HepG2 (cell line): ENCODE results near the gene RPH3AL. TPM values are rescaled to one million over a fixed set of nuclear protein-coding genes. Genes with fewer than 3 reads are reported as not detected.
A peak's percentile ranks its signal among the peaks of the same experiment; 100 is the strongest.

Experiments used
- ARNT ChIP-seq: fragments of 450-650 bp; IDR thresholded peaks from 2 replicates; pipeline ENCODE4 v1.6.1; 2017
- ATF2 ChIP-seq: sonication (generic); formaldehyde crosslinking; IDR thresholded peaks from 2 replicates; pipeline ENCODE4 v1.4.0; 2020; ENCODE audit warnings: missing genetic modification reagents
- BORCS8-MEF2B ChIP-seq: sonication (generic); formaldehyde crosslinking; IDR thresholded peaks from 2 replicates; pipeline ENCODE4 v1.8.0; 2022; ENCODE audit warnings: mild to moderate bottlenecking, missing genetic modification reagents
- CAMTA2 ChIP-seq: sonication (generic); formaldehyde crosslinking; IDR thresholded peaks from 2 replicates; pipeline ENCODE4 v1.4.0; 2020; ENCODE audit warnings: mild to moderate bottlenecking, missing genetic modification reagents, borderline replicate concordance
- CEBPB ChIP-seq: IDR thresholded peaks from 2 replicates; pipeline ENCODE4 v1.6.1; 2011; ENCODE audit warnings: low read depth, low read length, improper control_type of control experiment, borderline replicate concordance
- FOXK1 ChIP-seq: sonication (generic); formaldehyde crosslinking; IDR thresholded peaks from 2 replicates; pipeline ENCODE4 v1.4.0; 2020; ENCODE audit warnings: low read depth, missing genetic modification reagents, borderline replicate concordance
- GATA4 ChIP-seq: sonication (generic); IDR thresholded peaks from 2 replicates; pipeline ENCODE4 v1.6.1; 2016; ENCODE audit warnings: antibody characterized with exemption, low read depth, borderline replicate concordance
- MAF1 ChIP-seq: sonication (generic); formaldehyde crosslinking; IDR thresholded peaks from 2 replicates; pipeline ENCODE4 v1.5.0; 2020; ENCODE audit warnings: missing genetic modification reagents, borderline replicate concordance
- MTF1 ChIP-seq: sonication (generic); formaldehyde crosslinking; IDR thresholded peaks from 2 replicates; pipeline ENCODE4 v1.5.0; 2020; ENCODE audit warnings: missing genetic modification reagents
- SNRNP70 ChIP-seq: fragments of 200-400 bp; formaldehyde crosslinking; IDR thresholded peaks from 2 replicates; pipeline ENCODE4 v1.6.1; 2017; ENCODE audit warnings: mild to moderate bottlenecking, low read depth, low read length, moderate library complexity
- ZBTB14 ChIP-seq: sonication (generic); formaldehyde crosslinking; IDR thresholded peaks from 2 replicates; pipeline ENCODE4 v1.4.0; 2020; ENCODE audit warnings: missing genetic modification reagents
- ZBTB20 ChIP-seq: sonication (generic); formaldehyde crosslinking; IDR thresholded peaks from 2 replicates; pipeline ENCODE4 v1.8.1; 2023; ENCODE audit warnings: missing genetic modification reagents, low read depth, mild to moderate bottlenecking, borderline replicate concordance
- ZBTB40 ChIP-seq, 2 experiments: fragments of 450-650 bp in 1 of 2; sonication (generic) in 1 of 2; formaldehyde crosslinking in 1 of 2; IDR thresholded peaks; 2 replicates each; pipeline versions ENCODE4 v1.6.1 to v1.8.0; 2016 to 2022; ENCODE audit warnings: antibody characterized with exemption in 1 of 2, mild to moderate bottlenecking in 1 of 2, missing genetic modification reagents in 1 of 2
- ZNF362 ChIP-seq: sonication (generic); formaldehyde crosslinking; IDR thresholded peaks from 2 replicates; pipeline ENCODE4 v1.4.0; 2020; ENCODE audit warnings: missing genetic modification reagents, mild to moderate bottlenecking, borderline replicate concordance
- ZNF530 ChIP-seq: sonication (generic); formaldehyde crosslinking; IDR thresholded peaks from 2 replicates; pipeline ENCODE4 v1.5.0; 2020; ENCODE audit warnings: low read depth, mild to moderate bottlenecking, missing genetic modification reagents
- polyA plus RNA-seq, 8 experiments: library from polyadenylated mRNA; depleted of rRNA in 3 of 8; stranded (reverse) in 7 of 8; unstranded in 1 of 8; fragments of >200 nt; fragmentation: Illumina TruSeq in 4 of 8; extraction: Trizol in 4 of 8; gene quantifications; 2 replicates each; pipeline versions ENCODE4 v1.2.1 to v1.2.3, GENCODE V29; 2011 to 2016; ENCODE audit warnings: low read depth in 4 of 8, missing spikeins in 1 of 8, mixed read lengths in 1 of 8; ENCODE audit not compliant: insufficient read depth in 1 of 8
- total RNA-seq, 5 experiments: library from RNA; depleted of rRNA; stranded (reverse); fragments of >200 nt; fragmentation: Illumina TruSeq; extraction: Trizol; gene quantifications; 2 replicates each; pipeline ENCODE4 v1.2.3, GENCODE V29; 2016; ENCODE audit warnings: low read depth in 1 of 5

Gene RPH3AL
- total and polyA plus RNA-seq, 2 of the 13 experiments (the other 11 are each of a cell fraction or from before 2014, with no cell fraction given) = 7.8 to 16.4 TPM

GRCh38 chr17:350706-351448 lies 1.7 kb downstream of the RPH3AL start (continued):
- TF ChIP-seq ZNF530 (CRISPR knock-in tag) (no peak), MTF1 (CRISPR knock-in tag) (no peak), BORCS8-MEF2B (CRISPR knock-in tag) (0 out of 2 replicates have a peak, but pooled peaks have one; percentile 34), MAF1 (no peak), ZBTB14 (CRISPR knock-in tag) (no peak), FOXK1 (0 out of 2 replicates have a peak, but pooled peaks have one; percentile 18), SNRNP70 (no peak), ARNT (no peak), ZBTB40 (IDR thresholded peaks at IDR 0.05) (no peak), ZBTB40 (CRISPR knock-in tag; IDR thresholded peaks at IDR 0.05) (0 out of 2 replicates have a peak, but pooled peaks have one; percentile 14), CEBPB (no peak), ZNF362 (CRISPR knock-in tag) (peak; percentile 59; the same call in 1 of the 2 replicates), CAMTA2 (CRISPR knock-in tag) (0 out of 2 replicates have a peak, but pooled peaks have one; percentile 40), ATF2 (no peak), GATA4 (no peak), ZBTB20 (CRISPR knock-in tag) (no peak)
